Trophoblast cell (in vitro differentiated cells and primary cell): ENCODE measurements around the gene RIPOR1.

Experiments used
- DNase-seq, 2 donors: peaks; one replicate each; pipeline ENCODE4 v3.0.0-alpha.2; 2016
- H2AFZ ChIP-seq: 2 replicates; pipeline ENCODE4 v1.6.1; 2013; ENCODE audit warnings: low read length, moderate library complexity, mild to moderate bottlenecking; ENCODE audit not compliant: insufficient read depth, poor library complexity
- H2AK5ac ChIP-seq: 2 replicates; pipeline ENCODE4 v1.6.1; 2013; ENCODE audit warnings: mild to moderate bottlenecking, low read length
- H2BK120ac ChIP-seq: 2 replicates; pipeline ENCODE4 v1.6.1; 2013; ENCODE audit warnings: low read length, mild to moderate bottlenecking, moderate library complexity; ENCODE audit not compliant: insufficient read depth, poor library complexity
- H2BK12ac ChIP-seq: 2 replicates; pipeline ENCODE4 v1.6.1; 2013; ENCODE audit warnings: mild to moderate bottlenecking, low read length, moderate library complexity
- H2BK5ac ChIP-seq: 2 replicates; pipeline ENCODE4 v1.6.1; 2013; ENCODE audit warnings: low read length, low read depth, moderate library complexity, mild to moderate bottlenecking; ENCODE audit not compliant: poor library complexity
- H3K14ac ChIP-seq: 2 replicates; pipeline ENCODE4 v1.6.1; 2013; ENCODE audit warnings: mild to moderate bottlenecking, low read length
- H3K18ac ChIP-seq: 2 replicates; pipeline ENCODE4 v1.6.1; 2013; ENCODE audit warnings: mild to moderate bottlenecking, low read length
- H3K23ac ChIP-seq: 2 replicates; pipeline ENCODE4 v1.6.1; 2013; ENCODE audit warnings: low read length
- H3K27ac ChIP-seq: 2 replicates; pipeline ENCODE4 v1.5.1; 2013; ENCODE audit warnings: low read depth, mild to moderate bottlenecking, inconsistent platforms, low read length, moderate library complexity
- H3K27me3 ChIP-seq: 2 replicates; pipeline ENCODE4 v1.6.1; 2013; ENCODE audit warnings: inconsistent platforms, mild to moderate bottlenecking, low read length, moderate library complexity; ENCODE audit not compliant: insufficient read depth
- H3K36me3 ChIP-seq, 2 experiments: 1 replicate in 1 of 2; 2 replicates in 1 of 2; pipeline ENCODE4 v1.6.1; 2013; ENCODE audit warnings: low read length in 2 of 2, mild to moderate bottlenecking in 2 of 2, moderate library complexity in 1 of 2; ENCODE audit not compliant: insufficient read depth in 2 of 2, control insufficient read depth in 1 of 2
- H3K4ac ChIP-seq: 2 replicates; pipeline ENCODE4 v1.6.1; 2013; ENCODE audit warnings: low read depth, mild to moderate bottlenecking, low read length, moderate library complexity
- H3K4me1 ChIP-seq, 2 experiments: 1 replicate in 1 of 2; 2 replicates in 1 of 2; pipeline ENCODE4 v1.6.1; 2013; ENCODE audit warnings: low read length in 2 of 2, mild to moderate bottlenecking in 2 of 2, moderate library complexity in 1 of 2; ENCODE audit not compliant: insufficient read depth in 2 of 2, control insufficient read depth in 1 of 2
- H3K4me2 ChIP-seq: 2 replicates; pipeline ENCODE4 v1.6.1; 2013; ENCODE audit warnings: inconsistent platforms, mild to moderate bottlenecking, low read length, moderate library complexity
- H3K4me3 ChIP-seq: 2 replicates; pipeline ENCODE4 v1.5.1; 2013; ENCODE audit warnings: mild to moderate bottlenecking, low read depth, low read length, inconsistent platforms
- H3K79me1 ChIP-seq: one replicate; pipeline ENCODE4 v1.6.1; 2013; ENCODE audit warnings: low read length
- H3K79me2 ChIP-seq: 2 replicates; pipeline ENCODE4 v1.6.1; 2013; ENCODE audit warnings: low read length, mild to moderate bottlenecking; ENCODE audit not compliant: control insufficient read depth, insufficient read depth, poor library complexity
- H3K9ac ChIP-seq: 2 replicates; pipeline ENCODE4 v1.6.1; 2013; ENCODE audit warnings: mild to moderate bottlenecking, low read length
- H3K9me3 ChIP-seq: 2 replicates; pipeline ENCODE4 v1.6.1; 2013; ENCODE audit warnings: low read depth, mild to moderate bottlenecking, control low read depth, inconsistent platforms, low read length; ENCODE audit not compliant: insufficient read depth
- H4K12ac ChIP-seq: 2 replicates; pipeline ENCODE4 v1.6.1; 2013; ENCODE audit warnings: low read depth, mild to moderate bottlenecking, low read length, moderate library complexity
- H4K8ac ChIP-seq: 2 replicates; pipeline ENCODE4 v1.6.1; 2013; ENCODE audit warnings: low read depth, mild to moderate bottlenecking, low read length, moderate library complexity
- H4K91ac ChIP-seq: one replicate; pipeline ENCODE4 v1.6.1; 2013; ENCODE audit warnings: low read depth, mild to moderate bottlenecking, low read length, moderate library complexity
- WGBS: extraction: QIAGEN DNeasy Blood & Tissue Kit; methylation state at CpG from one replicate; pipeline ENCODE4 v1.1.7; 2013; ENCODE audit warnings: missing lambda C conversion rate; ENCODE audit not compliant: insufficient read length, insufficient coverage; ENCODE audit errors: extremely low coverage; 5-methylcytosine and 5-hydroxymethylcytosine counted together

Gene RIPOR1

GRCh38 chr16:67516296-67517154 is 12.1 kb upstream of the RIPOR1 start:
- H3K9me3 ChIP-seq: no peaks in the 10 kb centered on the region
- no peak overlapping the region for H4K91ac ChIP-seq
- H2BK12ac ChIP-seq: no peak overlapping the region
- peaks cover 2% of the 10 kb centered on the region for H3K79me1 ChIP-seq
- H3K18ac ChIP-seq: no peak overlapping the region
- H4K12ac ChIP-seq: no peak overlapping the region
- DNase-seq: peak in 1 of 2 donors; percentile 20
- no peak overlapping the region for H3K23ac ChIP-seq
- no peak overlapping the region for H3K9ac ChIP-seq
- no peaks in the 10 kb centered on the region for H3K79me2 ChIP-seq
- no peak overlapping the region for H4K8ac ChIP-seq
- no peak overlapping the region for H3K4ac ChIP-seq
- no peaks in the 10 kb centered on the region for H3K27me3 ChIP-seq
- H3K14ac ChIP-seq: no peak overlapping the region
- no peak overlapping the region for H2BK120ac ChIP-seq
- H3K4me2 ChIP-seq: no peak overlapping the region
- H3K36me3 ChIP-seq: no peaks in the 10 kb centered on the region
- no peak overlapping the region for H3K4me3 ChIP-seq
- WGBS: no CpG with 5 or more reads among the region's 12 CpGs
- H3K27ac ChIP-seq: no peak overlapping the region
- H2AK5ac ChIP-seq: no peak overlapping the region
- H3K4me1 ChIP-seq: peaks cover 4% of the 10 kb centered on the region in 2 experiments
- H2AFZ ChIP-seq: no peak overlapping the region
- H2BK5ac ChIP-seq: no peak overlapping the region

- Histone ChIP-seq H3K4me2 (no peak overlapping the region), H3K4ac (no peak overlapping the region)
- no CpG with 5 or more reads among the region's 3 CpGs for WGBS
Observed at GRCh38 chr16:67517155-67517445, 11.5 kb upstream of the RIPOR1 start.

GRCh38 chr16:67517661-67518423 is 10.8 kb upstream of the RIPOR1 start:
- Histone ChIP-seq H3K23ac (no peak overlapping the region), H3K79me2 (no peaks in the 10 kb centered on the region), H3K9ac (no peak overlapping the region), H3K4me2 (no peak overlapping the region), H4K91ac (no peak overlapping the region), H2BK5ac (no peak overlapping the region), H2BK120ac (no peak overlapping the region), H3K4me1 (peaks cover 4% of the 10 kb centered on the region in 2 experiments), H4K12ac (no peak overlapping the region), H3K9me3 (no peaks in the 10 kb centered on the region), H3K79me1 (peaks cover 2% of the 10 kb centered on the region), H3K14ac (no peak overlapping the region), H2AK5ac (no peak overlapping the region), H3K27ac (no peak overlapping the region), H3K4me3 (no peak overlapping the region), H3K27me3 (no peaks in the 10 kb centered on the region), H3K36me3 (no peaks in the 10 kb centered on the region), H3K18ac (no peak overlapping the region), H3K4ac (no peak overlapping the region), H2BK12ac (no peak overlapping the region), H2AFZ (no peak overlapping the region), H4K8ac (no peak overlapping the region)
- no CpG with 5 or more reads among the region's 11 CpGs for WGBS
- DNase-seq: no peak

More at GRCh38 chr16:67517155-67517445, 11.5 kb upstream of the RIPOR1 start:
- Histone ChIP-seq H2BK120ac (no peak overlapping the region), H3K36me3 (no peaks in the 10 kb centered on the region), H2BK5ac (no peak overlapping the region), H3K9ac (no peak overlapping the region), H3K18ac (no peak overlapping the region), H2AK5ac (no peak overlapping the region), H3K23ac (no peak overlapping the region), H3K79me1 (peaks cover 2% of the 10 kb centered on the region), H3K14ac (no peak overlapping the region), H2BK12ac (no peak overlapping the region), H3K27me3 (no peaks in the 10 kb centered on the region), H4K91ac (no peak overlapping the region), H3K4me3 (no peak overlapping the region), H4K8ac (no peak overlapping the region), H3K79me2 (no peaks in the 10 kb centered on the region), H3K4me1 (peaks cover 4% of the 10 kb centered on the region in 2 experiments), H4K12ac (no peak overlapping the region), H2AFZ (no peak overlapping the region), H3K27ac (no peak overlapping the region), H3K9me3 (no peaks in the 10 kb centered on the region)
- no peak for DNase-seq

- no peaks in the 10 kb centered on the region for H3K79me2 ChIP-seq
- no peak overlapping the region for H2AFZ ChIP-seq
- no peak overlapping the region for H4K12ac ChIP-seq
- no peak for DNase-seq
- no peaks in the 10 kb centered on the region for H3K36me3 ChIP-seq
- H3K79me1 ChIP-seq: peaks cover 2% of the 10 kb centered on the region
- peaks cover 4% of the 10 kb centered on the region in 2 experiments for H3K4me1 ChIP-seq
- no peak overlapping the region for H3K18ac ChIP-seq
- no peak overlapping the region for H2BK5ac ChIP-seq
- no peaks in the 10 kb centered on the region for H3K9me3 ChIP-seq
- no peak overlapping the region for H3K4me2 ChIP-seq
- no peak overlapping the region for H4K91ac ChIP-seq
- H4K8ac ChIP-seq: no peak overlapping the region
- no CpG with 5 or more reads among the region's 8 CpGs for WGBS
- no peak overlapping the region for H3K23ac ChIP-seq
- H3K4me3 ChIP-seq: no peak overlapping the region
- no peaks in the 10 kb centered on the region for H3K27me3 ChIP-seq
- no peak overlapping the region for H2BK120ac ChIP-seq
- no peak overlapping the region for H3K9ac ChIP-seq
- no peak overlapping the region for H2BK12ac ChIP-seq
- no peak overlapping the region for H3K14ac ChIP-seq
- no peak overlapping the region for H2AK5ac ChIP-seq
- H3K27ac ChIP-seq: no peak overlapping the region
- no peak overlapping the region for H3K4ac ChIP-seq
Observed at GRCh38 chr16:67518676-67519075, 10.0 kb upstream of the RIPOR1 start.
